Lung (tissue), 12 donors: ENCODE results near the gene TENT5A. TPM values are rescaled to one million over a fixed set of nuclear protein-coding genes. Genes with fewer than 3 reads are reported as not detected.

ENCODE experiments used
- ATAC-seq: fragments of 200-7000 bp; cut with Tn5 transposase; one replicate; pipeline ENCODE4 v1.9.1; 2020; ENCODE audit warnings: moderate number of reproducible peaks; ENCODE audit not compliant: insufficient read depth, low FRiP score
- DNase-seq, 3 donors: peaks; one replicate each; pipeline ENCODE4 v3.0.0-alpha.2; 2013 to 2017
- H3K27ac ChIP-seq, 2 donors: one replicate each; pipeline ENCODE4 v1.5.1; 2013; ENCODE audit warnings: mild to moderate bottlenecking in 2 of 2, moderate library complexity in 2 of 2, control low read depth in 1 of 2, inconsistent platforms in 1 of 2, low read depth in 1 of 2, low read length in 1 of 2
- H3K27me3 ChIP-seq, 3 donors: one replicate each; pipeline ENCODE4 v1.5.1; 2013; ENCODE audit warnings: low read length in 2 of 3; ENCODE audit not compliant: control insufficient read depth in 3 of 3, insufficient read depth in 3 of 3
- H3K36me3 ChIP-seq, 4 donors: one replicate each; pipeline ENCODE4 v1.5.1; 2013; ENCODE audit warnings: low read length in 4 of 4, mild to moderate bottlenecking in 1 of 4, moderate library complexity in 1 of 4; ENCODE audit not compliant: control insufficient read depth in 4 of 4, insufficient read depth in 4 of 4
- H3K4me1 ChIP-seq, 5 donors: one replicate each; pipeline ENCODE4 v1.5.1; 2013; ENCODE audit warnings: low read length in 5 of 5, mild to moderate bottlenecking in 2 of 5, moderate library complexity in 1 of 5; ENCODE audit not compliant: control insufficient read depth in 5 of 5, insufficient read depth in 5 of 5
- H3K4me3 ChIP-seq: one replicate; pipeline ENCODE4 v1.5.1; 2013; ENCODE audit warnings: mild to moderate bottlenecking, control low read depth, moderate library complexity
- H3K9ac ChIP-seq, 2 donors: one replicate each; pipeline ENCODE4 v1.5.1; 2013; ENCODE audit warnings: low read length in 2 of 2, control low read depth in 1 of 2; ENCODE audit not compliant: insufficient read depth in 1 of 2
- H3K9me3 ChIP-seq, 4 donors: one replicate each; pipeline ENCODE4 v1.5.1; 2013; ENCODE audit warnings: low read length in 3 of 4, mild to moderate bottlenecking in 1 of 4, moderate library complexity in 1 of 4; ENCODE audit not compliant: control insufficient read depth in 4 of 4, insufficient read depth in 3 of 4
- CTCF ChIP-seq: IDR thresholded peaks from 2 replicates; pipeline ENCODE4 v1.5.1; 2012; ENCODE audit warnings: mild to moderate bottlenecking; ENCODE audit errors: control extremely low read depth, extremely low read depth
- WGBS, 2 donors: extraction: QIAGEN DNeasy Blood & Tissue Kit; methylation state at CpG; one replicate each; pipeline ENCODE4 v1.1.7; 2013; 5-methylcytosine and 5-hydroxymethylcytosine counted together
- polyA plus RNA-seq, 2 donors: library from polyadenylated mRNA; stranded (reverse); fragments of 200-250 nt; gene quantifications; one replicate each; pipeline ENCODE4 v1.2.1, GENCODE V29; 2013
- total RNA-seq, 2 donors: library from RNA; depleted of rRNA in 1 of 2; stranded (reverse); fragments of >200 nt in 1 of 2; gene quantifications; one replicate each; pipeline ENCODE4 v1.2.1, GENCODE V29; 2014 to 2021
- donor health status: control.
- donor health status: control.
- donor health status: Bipolar disorder and iron deficiency.
- donor health status: healthy.
- donor health status: DM: yes; HTN: yes; CAD: no.

TENT5A gene
- total and polyA plus RNA-seq, 4 donors, result 3.7 to 29.8 (median 9.1) TPM

- TF ChIP-seq CTCF, result no peak
- H3K27ac ChIP-seq, result no peak overlapping the region
- H3K4me3 ChIP-seq, result no peak overlapping the region
- no peaks in the 10 kb centered on the region for H3K27me3 ChIP-seq
- H3K4me1 ChIP-seq, result no peaks in the 10 kb centered on the region
- DNase-seq, result no peak
- WGBS, 2 donors, result 70 to 90% methylated on average over 1 of the region's 1 CpG
- no peaks in the 10 kb centered on the region for H3K36me3 ChIP-seq
- H3K9me3 ChIP-seq, result no peaks in the 10 kb centered on the region
- no peak overlapping the region for H3K9ac ChIP-seq
- ATAC-seq, result no peak
Measured at GRCh38 chr6:81799323-81799722, 46.8 kb upstream of the TENT5A start.

GRCh38 chr6:81797591-81797990, 45.1 kb upstream of the TENT5A start:
- Histone ChIP-seq H3K4me1 (no peaks in the 10 kb centered on the region), H3K9me3 (no peaks in the 10 kb centered on the region), H3K27me3 (no peaks in the 10 kb centered on the region), H3K9ac (no peak overlapping the region), H3K4me3 (no peak overlapping the region), H3K27ac (no peak overlapping the region), H3K36me3 (no peaks in the 10 kb centered on the region)
- WGBS, 2 donors, result 28 to 56% methylated on average over 1 of the region's 1 CpG
- DNase-seq, result no peak
- no peak for ATAC-seq
- no peak for TF ChIP-seq CTCF

- Histone ChIP-seq H3K9me3 (no peaks in the 10 kb centered on the region), H3K4me3 (no peak overlapping the region), H3K4me1 (no peaks in the 10 kb centered on the region), H3K36me3 (no peaks in the 10 kb centered on the region), H3K9ac (no peak overlapping the region), H3K27me3 (no peaks in the 10 kb centered on the region), H3K27ac (no peak overlapping the region)
- 78 to 89% methylated on average over 1 of the region's 1 CpG for WGBS, 2 donors
- DNase-seq, result no peak
- no peak for ATAC-seq
- no peak for TF ChIP-seq CTCF
Measured at GRCh38 chr6:81795890-81796289, 43.4 kb upstream of the TENT5A start.

GRCh38 chr6:81793821-81794475, 41.5 kb upstream of the TENT5A start:
- no peak overlapping the region for H3K27ac ChIP-seq
- DNase-seq (no peak), ATAC-seq (no peak)
- H3K36me3 ChIP-seq, result no peaks in the 10 kb centered on the region
- H3K4me1 ChIP-seq, result no peaks in the 10 kb centered on the region
- 71 to 81% methylated on average over 4 of the region's 4 CpGs for WGBS, 2 donors
- no peaks in the 10 kb centered on the region for H3K27me3 ChIP-seq
- H3K9ac ChIP-seq, result no peak overlapping the region
- H3K9me3 ChIP-seq, result no peaks in the 10 kb centered on the region
- no peak for TF ChIP-seq CTCF
- H3K4me3 ChIP-seq, result no peak overlapping the region
